Adrenal gland (tissue), 12 donors: ENCODE measurements around the gene GIGYF2. TPM values are rescaled to one million over a fixed set of nuclear protein-coding genes. Genes with fewer than 3 reads are reported as not detected.

Experiments used
- DNase-seq, 7 donors: peaks; one replicate each; pipeline ENCODE4 v3.0.0-alpha.2; 2019 to 2020
- H3K27ac ChIP-seq, 5 donors: fragments of 200-600 bp; sonication (generic) in 4 of 5; 1 replicate in 3 of 5; 2 replicates in 2 of 5; pipeline versions ENCODE4 v1.5.1 to v1.8.0; 2016 to 2020; ENCODE audit warnings: mild to moderate bottlenecking in 1 of 5
- H3K27me3 ChIP-seq: fragments of 200-600 bp; 2 replicates; pipeline ENCODE4 v1.8.0; 2021
- H3K36me3 ChIP-seq, 2 donors: fragments of 200-600 bp; replicated peaks in 1 of 2; 1 replicate in 1 of 2; 2 replicates in 1 of 2; pipeline versions ENCODE4 v1.5.1 to v1.8.0; 2018 to 2022
- H3K4me1 ChIP-seq, 2 donors: fragments of 200-600 bp; replicated peaks in 1 of 2; 1 replicate in 1 of 2; 2 replicates in 1 of 2; pipeline versions ENCODE4 v1.5.1 to v1.8.0; 2018 to 2021
- H3K4me3 ChIP-seq, 4 donors: fragments of 200-600 bp; sonication (generic) in 3 of 4; one replicate each; pipeline ENCODE4 v1.5.1; 2016 to 2018
- H3K9me3 ChIP-seq, 3 donors: fragments of 200-600 bp; sonication (generic) in 1 of 3; replicated peaks in 1 of 3; 1 replicate in 2 of 3; 2 replicates in 1 of 3; pipeline versions ENCODE4 v1.5.1 to v1.8.0; 2016 to 2021
- POLR2A ChIP-seq, 2 donors: fragments of 450-650 bp; IDR thresholded peaks; one replicate each; pipeline ENCODE4 v1.6.1; 2017; ENCODE audit warnings: antibody characterized with exemption in 2 of 2, mild to moderate bottlenecking in 2 of 2, moderate library complexity in 1 of 2
- WGBS, 4 donors: extraction: QIAGEN DNeasy Blood & Tissue Kit in 2 of 4; methylation state at CpG; one replicate each; pipeline versions ENCODE4 v1.1.5 to v1.1.7; 2013 to 2017; 5-methylcytosine and 5-hydroxymethylcytosine counted together
- intact Hi-C, 2 donors: fragments of 100-400 bp; cut with DNase I; formaldehyde crosslinking; loops; one replicate each; pipeline versions ENCODE4 v1.14.1 to v1.15.0; 2022 to 2023
- polyA plus RNA-seq, 3 donors: library from polyadenylated mRNA; stranded (reverse); fragments of 200-250 nt in 2 of 3; fragments of 350-450 nt in 1 of 3; fragmentation: Illumina TruSeq in 1 of 3; extraction: RNeasy Lipid Tissue Mini Kit (QIAGEN cat#74804) in 1 of 3; gene quantifications; one replicate each; pipeline ENCODE4 v1.2.3, GENCODE V29; 2013 to 2014
- total RNA-seq, 9 donors: library from RNA; depleted of rRNA in 4 of 9; stranded (reverse); fragments of >200 nt in 4 of 9; fragments of 120-200 nt in 1 of 9; fragmentation: NEBNext Ultra II Directional in 1 of 9; extraction: Animal tissue kit (Norgen Biotek cat#: 25700) in 1 of 9; gene quantifications; one replicate each; pipeline versions ENCODE4 v1.1.0 to v1.2.4, GENCODE V29; 2013 to 2023
- TF ChIP-seq, protein P1 (sequence below), 6 experiments: fragments of 450-650 bp in 4 of 6; fragments of 200-600 bp in 2 of 6; sonication (generic) in 1 of 6; IDR thresholded peaks; 1 replicate in 5 of 6; 2 replicates in 1 of 6; pipeline versions ENCODE4 v1.5.1 to v1.8.0; 2016 to 2021; ENCODE audit warnings: antibody characterized with exemption in 6 of 6, mild to moderate bottlenecking in 2 of 6, moderate library complexity in 1 of 6
- donor health status: healthy with polysubstance abuse.
- donor health status: Bipolar disorder and iron deficiency.
- donor health status: DM: yes; HTN: yes; CAD: no.
- donor health status: DM: no; HTN: no; CAD: no.
- donor health status: DM: no; HTN: no; CAD: no.
- donor health status: DM: yes; HTN: yes; CAD: no.

The GIGYF2 gene
- total and polyA plus RNA-seq, 12 donors, result 13.5 to 93.7 (median 65.4) TPM

GRCh38 chr2:232662486-232663260 lies 34.5 kb upstream of the GIGYF2 start:
- TF ChIP-seq POLR2A (IDR thresholded peaks at IDR 0.05), result no peak
- TF ChIP-seq, protein P1, sequence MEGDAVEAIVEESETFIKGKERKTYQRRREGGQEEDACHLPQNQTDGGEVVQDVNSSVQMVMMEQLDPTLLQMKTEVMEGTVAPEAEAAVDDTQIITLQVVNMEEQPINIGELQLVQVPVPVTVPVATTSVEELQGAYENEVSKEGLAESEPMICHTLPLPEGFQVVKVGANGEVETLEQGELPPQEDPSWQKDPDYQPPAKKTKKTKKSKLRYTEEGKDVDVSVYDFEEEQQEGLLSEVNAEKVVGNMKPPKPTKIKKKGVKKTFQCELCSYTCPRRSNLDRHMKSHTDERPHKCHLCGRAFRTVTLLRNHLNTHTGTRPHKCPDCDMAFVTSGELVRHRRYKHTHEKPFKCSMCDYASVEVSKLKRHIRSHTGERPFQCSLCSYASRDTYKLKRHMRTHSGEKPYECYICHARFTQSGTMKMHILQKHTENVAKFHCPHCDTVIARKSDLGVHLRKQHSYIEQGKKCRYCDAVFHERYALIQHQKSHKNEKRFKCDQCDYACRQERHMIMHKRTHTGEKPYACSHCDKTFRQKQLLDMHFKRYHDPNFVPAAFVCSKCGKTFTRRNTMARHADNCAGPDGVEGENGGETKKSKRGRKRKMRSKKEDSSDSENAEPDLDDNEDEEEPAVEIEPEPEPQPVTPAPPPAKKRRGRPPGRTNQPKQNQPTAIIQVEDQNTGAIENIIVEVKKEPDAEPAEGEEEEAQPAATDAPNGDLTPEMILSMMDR (IDR thresholded peaks at IDR 0.05), result no peak
- intact Hi-C loops, result no loop called here
- Histone ChIP-seq H3K4me1 (no peaks in the 10 kb centered on the region), H3K9me3 (no peaks in the 10 kb centered on the region), H3K27ac (no peak overlapping the region), H3K4me3 (no peak overlapping the region), H3K36me3 (no peaks in the 10 kb centered on the region), H3K27me3 (no peaks in the 10 kb centered on the region)
- 93 to 95% (median 95%) methylated on average over 14 to 16 of the region's 16 CpGs for WGBS, 4 donors
- no peak for DNase-seq

DNA sequence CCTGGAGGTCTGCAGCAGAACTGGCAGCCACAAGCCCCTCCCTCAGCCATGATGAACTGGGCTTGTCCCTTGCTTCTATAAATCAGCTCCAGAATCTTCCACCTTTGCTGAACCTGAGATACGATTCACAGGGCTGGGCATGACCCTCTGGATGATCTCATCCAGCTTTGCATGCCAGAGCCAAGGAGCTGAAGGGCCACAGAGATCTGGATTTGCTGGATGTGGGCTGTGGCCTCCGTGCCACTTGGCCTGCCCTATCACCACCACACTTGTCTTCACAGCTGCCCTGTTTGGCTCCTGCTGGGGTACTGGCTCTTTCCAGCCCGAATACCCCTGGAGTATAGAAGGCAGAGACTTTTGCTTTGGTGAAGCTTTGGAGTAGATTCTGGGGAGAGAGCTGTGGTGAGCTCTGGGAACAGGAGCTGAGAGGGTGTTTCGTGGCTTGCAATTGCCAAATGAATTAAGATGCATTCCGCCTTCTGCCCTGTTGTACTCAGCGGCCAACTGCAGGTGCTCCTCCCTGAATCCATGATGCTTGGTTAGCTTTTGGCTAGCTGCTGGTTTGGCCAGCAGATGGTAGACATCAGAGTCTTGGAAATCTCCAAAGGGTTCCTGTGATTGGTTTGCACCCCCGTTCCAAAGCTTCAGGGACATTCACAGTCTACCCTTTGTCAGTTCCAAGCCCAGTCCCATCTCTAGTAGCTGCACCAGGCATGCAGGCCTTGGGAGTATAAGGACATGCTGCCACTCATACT lies 30.9 kb upstream of the GIGYF2 start:
- Histone ChIP-seq H3K27me3 (no peaks in the 10 kb centered on the region), H3K4me3 (no peak overlapping the region), H3K9me3 (no peaks in the 10 kb centered on the region), H3K27ac (no peak overlapping the region), H3K4me1 (no peaks in the 10 kb centered on the region), H3K36me3 (no peaks in the 10 kb centered on the region)
- intact Hi-C loops, result loop anchor here (5.0 kb wide), 1 partner anchor 54 kb away; no protein-coding TSS in a partner anchor
- no peak for DNase-seq
- WGBS, 4 donors, result 71 to 91% (median 75%) methylated on average over 4 to 7 of the region's 7 CpGs
- TF ChIP-seq, protein P1 (IDR thresholded peaks at IDR 0.05), result no peak
- TF ChIP-seq POLR2A (IDR thresholded peaks at IDR 0.05), result no peak

- TF ChIP-seq POLR2A (IDR thresholded peaks at IDR 0.05), result no peak
- TF ChIP-seq, protein P1 (IDR thresholded peaks at IDR 0.05), result no peak
- no peak overlapping the region for H3K4me3 ChIP-seq
- no peak for DNase-seq
- intact Hi-C loops, result loop anchor here (5.0 kb wide), 1 partner anchor 56 kb away; no protein-coding TSS in a partner anchor
- H3K4me1 ChIP-seq, result no peaks in the 10 kb centered on the region
- no peaks in the 10 kb centered on the region for H3K27me3 ChIP-seq
- H3K9me3 ChIP-seq, result no peaks in the 10 kb centered on the region
- H3K36me3 ChIP-seq, result no peaks in the 10 kb centered on the region
- WGBS, 4 donors, result 75 to 83% (median 79%) methylated on average over 10 of the region's 10 CpGs
- H3K27ac ChIP-seq, result no peak overlapping the region
These were observed 29.0 kb upstream of the GIGYF2 start for GRCh38 chr2:232667989-232668583.
